DMS153 (cell line): ENCODE results near the gene ABCA12.
A peak's percentile ranks its signal among the peaks of the same experiment; 100 is the strongest.
"Not testable (repeated sequence)": the region's sequence is repeated elsewhere in the genome, so short reads cannot be mapped to it uniquely, and the experiment has no call there.

Experiments used
- DNase-seq: peaks from one replicate; lab custom pipeline; 2025; lab: John Stamatoyannopoulos, UW

ABCA12 gene

GRCh38 chr2:215138479-215138878, at the start of gene ABCA12:
Gene ABCA12, minus strand, starts transcription at chr2:215138626. Its CDS starts 418 bp downstream, at chr2:215138208.
- peak; percentile 35 for DNase-seq

- DNase-seq: no peak
These were observed 49.7 kb upstream of the ABCA12 start for GRCh38 chr2:215188078-215188477.

GRCh38 chr2:215186021-215186420, 47.6 kb upstream of the ABCA12 start:
- no peak for DNase-seq

- no peak for DNase-seq
These were observed 39.7 kb upstream of the ABCA12 start for GRCh38 chr2:215178121-215178520.

GRCh38 chr2:215171796-215172195, 33.4 kb upstream of the ABCA12 start:
- DNase-seq: no peak

GRCh38 chr2:215171151-215171550, 32.7 kb upstream of the ABCA12 start:
- DNase-seq: no peak

GRCh38 chr2:215166505-215166904, 28.1 kb upstream of the ABCA12 start:
- not testable (repeated sequence) for DNase-seq

GRCh38 chr2:215163319-215163718, 24.9 kb upstream of the ABCA12 start:
- DNase-seq: not testable (repeated sequence)

- DNase-seq: no peak
These were observed 22.9 kb upstream of the ABCA12 start for GRCh38 chr2:215161301-215161829.

GRCh38 chr2:215160081-215160480, 21.7 kb upstream of the ABCA12 start:
- DNase-seq: no peak

- no peak for DNase-seq
These were observed 18.0 kb upstream of the ABCA12 start for GRCh38 chr2:215156453-215156852.

GRCh38 chr2:215149894-215150293, 11.5 kb upstream of the ABCA12 start:
- no peak for DNase-seq

GRCh38 chr2:215149486-215149885, 11.1 kb upstream of the ABCA12 start:
- no peak for DNase-seq

GRCh38 chr2:215149060-215149459, 10.6 kb upstream of the ABCA12 start:
- no peak for DNase-seq

GRCh38 chr2:215145611-215146010, 7.2 kb upstream of the ABCA12 start:
- no peak for DNase-seq

GRCh38 chr2:215144106-215144875, 5.9 kb upstream of the ABCA12 start:
- DNase-seq: no peak

- no peak for DNase-seq
These were observed 5.0 kb upstream of the ABCA12 start for GRCh38 chr2:215143458-215143857.

- no peak for DNase-seq
These were observed 3.3 kb upstream of the ABCA12 start for GRCh38 chr2:215141706-215142105.

GRCh38 chr2:215140166-215140707, 1.8 kb upstream of the ABCA12 start:
- no peak for DNase-seq

- DNase-seq: peak; percentile 30
These were observed 585 bp downstream of the ABCA12 start for GRCh38 chr2:215137741-215138340.

GRCh38 chr2:215137329-215137686, 1.1 kb downstream of the ABCA12 start:
- DNase-seq: no peak

- DNase-seq: peak; percentile 39
These were observed 1.6 kb downstream of the ABCA12 start for GRCh38 chr2:215136669-215137328.

GRCh38 chr2:215120401-215120800, 18.0 kb downstream of the ABCA12 start:
- DNase-seq: no peak
